ENCODE measurements around the gene MYL12B. TPM values are rescaled to one million over a fixed set of nuclear protein-coding genes. Genes with fewer than 3 reads are reported as not detected.

MYL12B gene
- total and polyA plus RNA-seq, 2 experiments from 2014 or later = 519 to 721 TPM

- Histone ChIP-seq H3K36me3 (replicated peaks; ENCODE audit: insufficient read depth, low read depth) (no peaks in the 10 kb centered on the region), H2AFZ (no peak overlapping the region), H3K4me2 (peak overlapping the region; percentile 6), H3K9me2 (replicated peaks; ENCODE audit: insufficient read depth) (no peaks in the 10 kb centered on the region), H3K4me3 (no peak overlapping the region), H3K27ac (no peak overlapping the region), H4K20me1 (ENCODE audit: insufficient read depth, poor library complexity, severe bottlenecking) (peaks cover 16% of the 10 kb centered on the region), H3K79me2 (peaks cover 78% of the 10 kb centered on the region), H3K4me1 (ENCODE audit: insufficient read depth) (peaks cover 18% of the 10 kb centered on the region), H3K27me3 (no peaks in the 10 kb centered on the region), H3K9me3 (ENCODE audit: low read depth) (no peaks in the 10 kb centered on the region)
- WGBS (ENCODE audit: low lambda C conversion rate, missing lambda C conversion rate) = 92% methylated on average over 8 of the region's 8 CpGs
- DNase-seq (ENCODE audit: low spot score) = no peak
- TF ChIP-seq EZH2 (IDR thresholded peaks at IDR 0.05; ENCODE audit: borderline replicate concordance) = no peak
- no peak for TF ChIP-seq EZH2phosphoT487 (IDR thresholded peaks at IDR 0.05; ENCODE audit: low read depth, severe bottlenecking, unreplicated experiment)
- no peak for TF ChIP-seq CTCF (IDR thresholded peaks at IDR 0.05; ENCODE audit: poor library complexity)
Observed at GRCh38 chr18:3251249-3251962, 10.5 kb upstream of the MYL12B start.

GRCh38 chr18:3251963-3252277 is 10.0 kb upstream of the MYL12B start:
- Histone ChIP-seq H3K79me2 (peaks cover 78% of the 10 kb centered on the region), H3K9me2 (replicated peaks; ENCODE audit: insufficient read depth) (no peaks in the 10 kb centered on the region), H3K36me3 (replicated peaks; ENCODE audit: insufficient read depth, low read depth) (no peaks in the 10 kb centered on the region), H3K4me2 (peak overlapping the region; percentile 6), H3K27me3 (no peaks in the 10 kb centered on the region), H3K9me3 (ENCODE audit: low read depth) (no peaks in the 10 kb centered on the region), H3K4me3 (no peak overlapping the region), H3K27ac (no peak overlapping the region), H3K4me1 (ENCODE audit: insufficient read depth) (peaks cover 20% of the 10 kb centered on the region), H4K20me1 (ENCODE audit: insufficient read depth, poor library complexity, severe bottlenecking) (peaks cover 16% of the 10 kb centered on the region), H2AFZ (no peak overlapping the region)
- TF ChIP-seq CTCF (IDR thresholded peaks at IDR 0.05; ENCODE audit: poor library complexity) = no peak
- no peak for TF ChIP-seq EZH2 (IDR thresholded peaks at IDR 0.05; ENCODE audit: borderline replicate concordance)
- TF ChIP-seq EZH2phosphoT487 (IDR thresholded peaks at IDR 0.05; ENCODE audit: low read depth, severe bottlenecking, unreplicated experiment) = no peak
- 74% methylated on average over 3 of the region's 3 CpGs for WGBS (ENCODE audit: low lambda C conversion rate, missing lambda C conversion rate)
- DNase-seq (ENCODE audit: low spot score) = no peak

- Histone ChIP-seq H2AFZ (no peak overlapping the region), H3K9me2 (replicated peaks; ENCODE audit: insufficient read depth) (no peaks in the 10 kb centered on the region), H4K20me1 (ENCODE audit: insufficient read depth, poor library complexity, severe bottlenecking) (peaks cover 16% of the 10 kb centered on the region), H3K27ac (peak overlapping the region; percentile 15), H3K9me3 (ENCODE audit: low read depth) (no peaks in the 10 kb centered on the region), H3K4me2 (peak overlapping the region; percentile 13), H3K27me3 (no peaks in the 10 kb centered on the region), H3K36me3 (replicated peaks; ENCODE audit: insufficient read depth, low read depth) (peaks cover 6% of the 10 kb centered on the region), H3K4me1 (ENCODE audit: insufficient read depth) (peaks cover 29% of the 10 kb centered on the region), H3K79me2 (peaks cover 82% of the 10 kb centered on the region), H3K4me3 (no peak overlapping the region)
- TF ChIP-seq CTCF (IDR thresholded peaks at IDR 0.05; ENCODE audit: poor library complexity) = no peak
- no peak for TF ChIP-seq EZH2 (IDR thresholded peaks at IDR 0.05; ENCODE audit: borderline replicate concordance)
- no peak for TF ChIP-seq EZH2phosphoT487 (IDR thresholded peaks at IDR 0.05; ENCODE audit: low read depth, severe bottlenecking, unreplicated experiment)
- no peak for DNase-seq (ENCODE audit: low spot score)
- 82% methylated on average over 1 of the region's 1 CpG for WGBS (ENCODE audit: low lambda C conversion rate, missing lambda C conversion rate)
Observed at GRCh38 chr18:3252843-3253242, 9.1 kb upstream of the MYL12B start.
